ENCODE data around the gene DIAPH3. TPM values are rescaled to one million over a fixed set of nuclear protein-coding genes. Genes with fewer than 3 reads are reported as not detected.

The DIAPH3 gene
- total and polyA plus RNA-seq, 2 of the 4 experiments (the other 2 are of a cell fraction): 8.9 to 9.3 TPM

- Histone ChIP-seq H4K5ac (ENCODE audit: low read depth, low read length) (no peak overlapping the region), H4K8ac (ENCODE audit: low read depth in 2 of 2, low read length in 2 of 2) (no peak overlapping the region), H3K23ac (ENCODE audit: low read depth, low read length) (no peak overlapping the region), H2BK20ac (ENCODE audit: low read depth, low read length) (no peak overlapping the region), H3K56ac (ENCODE audit: extremely low read depth, insufficient read depth, low read length) (no peak overlapping the region), H4K20me1 (ENCODE audit: insufficient read depth, low read length) (no peaks in the 10 kb centered on the region), H2AK9ac (replicated peaks; ENCODE audit: low read depth, low read length, poor library complexity) (no peak overlapping the region), H3K36me3 (ENCODE audit: control insufficient read depth, insufficient read depth, low read length) (peaks cover 3% of the 10 kb centered on the region), H3K27me3 (ENCODE audit: control insufficient read depth, insufficient read depth, low read length) (no peaks in the 10 kb centered on the region), H3K14ac (replicated peaks; ENCODE audit: low read depth, low read length) (no peak overlapping the region), H3K9ac (ENCODE audit: low read depth, low read length) (no peak overlapping the region), H3K27ac (ENCODE audit: insufficient read depth, low read length) (no peak overlapping the region), H3K9me3 (ENCODE audit: control insufficient read depth, insufficient read depth, low read length) (peaks cover 1% of the 10 kb centered on the region), H3K4me2 (ENCODE audit: low read depth, low read length) (no peak overlapping the region), H2BK5ac (ENCODE audit: low read depth, low read length, poor library complexity, severe bottlenecking) (no peak overlapping the region), H2BK120ac (ENCODE audit: low read depth, low read length) (no peak overlapping the region), H3K18ac (ENCODE audit: low read depth, low read length) (no peak overlapping the region), H3K4me3 (ENCODE audit: insufficient read depth, low read depth, low read length) (no peak overlapping the region), H3K9me1 (ENCODE audit: insufficient read depth, low read length) (no peaks in the 10 kb centered on the region; the same call in 1 of the 2 replicates), H3K4me1 (ENCODE audit: control insufficient read depth, insufficient read depth, low read length) (no peaks in the 10 kb centered on the region), H3K4ac (ENCODE audit: low read depth, low read length) (no peak overlapping the region), H4K91ac (ENCODE audit: insufficient read depth, low read depth, low read length) (no peak overlapping the region), H3K79me1 (ENCODE audit: low read depth in 1 of 2, low read length in 2 of 2) (peaks cover 7 to 17% of the 10 kb centered on the region in 2 experiments), H2BK15ac (ENCODE audit: low read depth, low read length) (no peak overlapping the region), H2AFZ (replicated peaks; ENCODE audit: low read length, poor library complexity) (no peak overlapping the region), H2AK5ac (ENCODE audit: low read depth, low read length) (no peak overlapping the region)
- intact Hi-C loops (cut with micrococcal nuclease): no loop called here
- ChIA-PET CTCF (interaction anchor here (0.5 kb wide), 1 partner anchor 109 kb away, joined by 3 read pairs; no protein-coding TSS in a partner anchor), POLR2A (ENCODE audit: unreplicated experiment) (no interaction called here)
- dilution Hi-C loops (cut with HindIII; ENCODE audit: low sequenced_read_pairs, unreplicated experiment): no loop called here
- ATAC-seq (ENCODE audit: low read depth) (no peak), DNase-seq (no peak)
- in situ Hi-C loops (cut with MboI; ENCODE audit: low sequenced_read_pairs): no loop called here
- WGBS, 2 experiments (ENCODE audit: extremely low coverage in 2 of 2, insufficient read length in 1 of 2): no CpG with 5 or more reads among the region's 3 CpGs
- BruUV-seq (replicated peaks): no TSS peak
- TF ChIP-seq MAZ (IDR thresholded peaks at IDR 0.05; ENCODE audit: borderline replicate concordance, low read depth, low read length): no peak
- TF ChIP-seq RFX5 (IDR thresholded peaks at IDR 0.05; ENCODE audit: low read depth, low read length): no peak
- TF ChIP-seq NFE2L2 (IDR thresholded peaks at IDR 0.05; ENCODE audit: low read depth, low read length): no peak
- TF ChIP-seq USF2 (IDR thresholded peaks at IDR 0.05; ENCODE audit: low read depth, low read length): no peak
- no peak for TF ChIP-seq CTCF (conservative IDR thresholded peaks at IDR 0.05; ENCODE audit: low read depth, low read length)
- no peak for TF ChIP-seq CEBPB (IDR thresholded peaks at IDR 0.05; ENCODE audit: low read depth, low read length)
- TF ChIP-seq RCOR1 (IDR thresholded peaks at IDR 0.05; ENCODE audit: insufficient replicate concordance, low read length): no peak
- no peak for TF ChIP-seq MXI1 (IDR thresholded peaks at IDR 0.05; ENCODE audit: borderline replicate concordance, low read depth, low read length)
- no peak for TF ChIP-seq POLR2A (IDR thresholded peaks at IDR 0.05; ENCODE audit: low read depth, low read length)
- TF ChIP-seq MAFK (IDR thresholded peaks at IDR 0.05; ENCODE audit: low read depth, low read length): no peak
These were observed 137.4 kb downstream of the DIAPH3 start for GRCh38 chr13:60026286-60026685.
